ENCODE data around the gene ABLIM3.

- no peak for TF ChIP-seq CTCF (conservative IDR thresholded peaks at IDR 0.05; ENCODE audit: low read depth in 2 of 2)
- TF ChIP-seq EZH2 (IDR thresholded peaks at IDR 0.05; ENCODE audit: low read depth, unreplicated experiment): no peak
- TF ChIP-seq EZH2phosphoT487 (IDR thresholded peaks at IDR 0.05; ENCODE audit: unreplicated experiment): no peak
- TF ChIP-seq POLR2AphosphoS5 (IDR thresholded peaks at IDR 0.05; ENCODE audit: low read depth): no peak
- no peak for TF ChIP-seq STAT1 (IDR thresholded peaks at IDR 0.05; ENCODE audit: unreplicated experiment)
Measured at GRCh38 chr5:149280124-149280523, 138.8 kb downstream of the ABLIM3 start.

Data from GM23338 (cell line).